Measurements from ENCODE around the gene SLC12A7.
A peak's percentile ranks its signal among the peaks of the same experiment; 100 is the strongest.
"Not testable (repeated sequence)": the region's sequence is repeated elsewhere in the genome, so short reads cannot be mapped to it uniquely, and the experiment has no call there.

The SLC12A7 gene

DNA sequence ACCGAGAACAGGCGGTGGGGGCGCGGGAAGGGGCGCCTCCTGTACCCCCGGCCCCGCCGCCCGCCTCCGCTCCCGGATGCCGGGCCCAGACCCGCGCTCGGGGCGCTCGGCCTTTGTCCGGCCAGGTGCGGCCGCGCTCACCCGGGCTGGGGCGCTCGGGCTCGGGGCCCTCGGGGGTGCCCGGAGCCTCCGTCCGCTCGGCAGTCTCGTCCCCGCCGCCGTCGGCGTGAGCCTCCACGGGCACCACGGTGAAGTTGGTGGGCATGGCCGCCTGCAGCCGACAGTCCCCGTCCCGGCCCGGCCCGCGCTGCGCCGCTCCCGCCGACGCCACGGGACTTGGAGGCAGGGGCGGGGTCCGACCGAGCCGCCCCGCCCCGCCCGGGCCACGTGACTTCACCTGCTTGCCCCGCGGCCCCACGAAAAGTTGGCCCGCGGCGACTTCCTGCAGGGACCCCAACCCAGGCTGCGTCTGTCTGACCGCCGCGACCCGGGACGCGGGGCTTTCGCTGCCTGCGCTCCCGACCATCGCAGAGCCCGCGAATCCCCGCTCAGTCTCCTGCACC lies at the start of gene SLC12A7:
Gene SLC12A7 (minus strand): TSS at position 337 of the 563 bp plus-strand sequence. CDS start 72 bp downstream, at position 265.
- DNase-seq (ENCODE audit: low read depth in 2 of 2) = peak; percentile 26 to 72

DNA sequence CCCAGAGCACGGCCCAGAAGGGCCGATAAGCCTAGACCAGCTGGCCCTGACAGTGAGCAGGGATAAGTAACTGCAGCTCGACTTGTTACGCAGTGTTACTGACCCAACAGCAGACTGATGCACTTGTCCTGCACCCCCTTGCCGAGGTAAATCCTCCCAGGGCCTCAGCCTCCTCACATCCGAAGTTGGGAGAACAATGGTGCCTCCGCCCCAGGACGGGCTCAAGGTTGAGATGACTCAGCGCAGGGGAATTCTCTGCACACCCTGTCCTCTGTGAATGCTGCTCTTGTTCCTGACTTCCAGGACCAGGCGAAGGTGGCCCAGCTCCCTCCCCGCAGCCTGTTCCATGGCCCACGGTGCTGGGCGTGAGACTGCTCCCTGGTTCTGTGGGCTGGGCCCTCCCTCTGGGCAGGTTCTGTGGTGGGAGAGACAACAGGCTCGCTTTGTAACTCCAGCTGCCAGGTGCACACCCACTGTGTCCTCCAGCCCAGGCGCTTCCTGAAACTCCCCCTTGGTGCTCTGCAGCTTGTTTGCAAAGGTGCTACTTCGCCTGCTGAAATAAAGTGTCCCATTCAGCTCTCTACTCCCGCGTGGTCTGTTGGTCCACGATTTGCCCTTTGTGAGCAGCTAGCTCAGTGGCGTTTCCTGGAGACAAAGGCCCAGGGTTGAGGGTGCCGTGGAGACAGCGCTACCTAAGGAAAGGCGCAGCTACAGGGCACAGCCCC lies 49.4 kb upstream of the SLC12A7 start:
- no peak for DNase-seq (ENCODE audit: low read depth in 2 of 2)

DNA sequence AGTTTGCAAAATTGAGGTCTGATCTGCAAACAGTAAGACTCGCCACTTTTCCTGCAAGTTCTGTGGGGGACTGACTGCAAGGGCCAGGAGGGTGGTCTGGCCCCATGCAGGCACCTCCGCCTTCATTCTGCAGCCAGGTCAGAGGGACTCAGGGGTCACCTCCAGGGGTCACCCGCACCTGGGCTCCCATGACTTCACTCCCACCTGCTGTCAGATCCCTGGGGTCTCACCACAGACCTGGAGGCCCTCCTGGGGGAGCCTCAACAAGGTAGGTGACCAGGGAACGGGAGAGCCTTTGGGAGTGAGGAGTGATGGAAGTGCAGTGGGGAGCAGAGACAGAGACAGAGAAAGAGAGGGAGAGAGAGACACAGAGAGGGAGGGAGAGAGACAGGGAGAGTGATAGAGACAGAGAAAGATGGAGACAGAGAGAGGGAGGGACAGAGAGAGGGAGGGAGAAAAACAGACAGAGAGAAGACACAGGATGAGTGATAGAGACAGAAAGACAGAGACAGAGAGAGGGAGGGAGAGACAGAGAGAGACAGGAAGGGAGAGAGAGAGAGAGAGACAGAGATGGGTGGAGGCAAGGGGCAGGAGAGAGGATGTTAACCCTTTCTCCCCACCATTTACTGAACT lies 48.0 kb upstream of the SLC12A7 start:
- no peak for DNase-seq (ENCODE audit: low read depth in 2 of 2)

DNA sequence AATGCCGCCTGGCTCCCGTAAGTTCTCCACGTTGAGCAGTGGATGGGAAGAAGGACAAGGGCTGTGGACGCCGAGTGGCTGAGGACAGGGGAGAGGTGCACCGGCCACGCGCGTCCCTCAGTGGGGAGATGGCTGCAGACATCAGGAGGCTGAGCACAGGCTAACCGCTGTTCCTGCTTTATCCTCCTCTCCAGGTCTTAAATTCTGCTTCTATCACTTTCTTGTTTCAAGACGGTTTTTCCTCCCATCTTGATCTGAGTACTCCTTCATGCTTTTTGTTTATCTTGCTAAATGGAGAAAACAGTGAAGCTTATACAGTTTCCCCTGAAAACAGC lies 47.4 kb upstream of the SLC12A7 start:
- DNase-seq (ENCODE audit: low read depth in 2 of 2) = no peak

DNA sequence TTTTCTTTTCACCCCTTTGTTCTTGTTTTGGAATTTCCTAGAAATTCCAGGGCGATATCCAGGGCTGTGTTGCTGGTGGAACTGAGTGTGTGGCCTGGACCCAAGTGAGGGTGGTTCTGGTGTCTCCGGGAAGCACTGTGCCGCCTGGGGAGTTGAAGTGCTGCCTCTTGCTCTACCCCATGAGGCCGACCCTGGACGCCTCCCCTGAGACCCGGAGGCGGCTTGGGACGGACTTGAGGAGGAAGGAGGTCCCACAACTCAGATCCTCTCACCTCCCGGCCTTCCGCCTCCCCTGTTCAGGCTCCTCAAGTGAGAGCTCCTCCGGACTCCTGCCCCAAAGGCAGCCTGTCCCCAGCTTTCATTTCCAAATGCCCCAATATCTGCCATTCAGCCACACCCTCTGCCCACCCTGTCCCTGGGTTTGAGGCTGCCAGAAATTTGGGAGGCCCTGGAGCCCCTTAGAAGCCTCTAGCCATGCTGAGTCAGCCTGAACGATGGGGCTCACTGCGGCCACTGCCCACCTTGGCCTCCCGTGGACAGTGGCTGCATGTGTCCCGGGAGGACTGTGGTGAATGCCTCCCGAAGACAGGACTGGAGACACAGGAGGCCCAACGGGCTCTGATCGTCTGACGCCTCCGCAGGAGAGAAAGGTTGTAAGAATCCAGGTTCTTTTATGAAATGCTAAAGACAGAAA lies 46.9 kb upstream of the SLC12A7 start:
- DNase-seq (ENCODE audit: low read depth in 2 of 2) = no peak

DNA sequence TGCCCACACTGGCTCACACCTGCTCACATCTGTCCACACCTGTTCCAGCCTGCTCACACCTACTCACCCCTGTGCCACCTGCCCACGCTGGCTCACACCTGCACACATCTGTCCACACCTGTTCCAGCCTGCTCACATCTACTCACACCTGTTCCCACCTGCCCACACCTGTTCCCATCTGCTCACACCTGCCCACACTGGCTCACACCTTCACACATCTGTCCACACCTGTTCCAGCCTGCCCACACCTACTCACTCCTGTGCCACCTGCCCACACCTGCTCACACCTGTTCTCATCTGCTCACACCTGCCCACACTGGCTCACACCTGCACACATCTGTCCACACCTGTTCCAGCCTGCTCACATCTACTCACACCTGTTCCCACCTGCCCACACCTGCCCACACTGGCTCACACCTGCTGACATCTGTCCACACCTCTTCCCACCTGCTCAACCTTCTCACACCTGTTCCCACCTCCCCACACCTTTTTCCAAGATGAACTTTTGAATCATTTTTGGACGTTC lies 45.7 kb upstream of the SLC12A7 start:
- not testable (repeated sequence) for DNase-seq (ENCODE audit: low read depth in 2 of 2)

DNA sequence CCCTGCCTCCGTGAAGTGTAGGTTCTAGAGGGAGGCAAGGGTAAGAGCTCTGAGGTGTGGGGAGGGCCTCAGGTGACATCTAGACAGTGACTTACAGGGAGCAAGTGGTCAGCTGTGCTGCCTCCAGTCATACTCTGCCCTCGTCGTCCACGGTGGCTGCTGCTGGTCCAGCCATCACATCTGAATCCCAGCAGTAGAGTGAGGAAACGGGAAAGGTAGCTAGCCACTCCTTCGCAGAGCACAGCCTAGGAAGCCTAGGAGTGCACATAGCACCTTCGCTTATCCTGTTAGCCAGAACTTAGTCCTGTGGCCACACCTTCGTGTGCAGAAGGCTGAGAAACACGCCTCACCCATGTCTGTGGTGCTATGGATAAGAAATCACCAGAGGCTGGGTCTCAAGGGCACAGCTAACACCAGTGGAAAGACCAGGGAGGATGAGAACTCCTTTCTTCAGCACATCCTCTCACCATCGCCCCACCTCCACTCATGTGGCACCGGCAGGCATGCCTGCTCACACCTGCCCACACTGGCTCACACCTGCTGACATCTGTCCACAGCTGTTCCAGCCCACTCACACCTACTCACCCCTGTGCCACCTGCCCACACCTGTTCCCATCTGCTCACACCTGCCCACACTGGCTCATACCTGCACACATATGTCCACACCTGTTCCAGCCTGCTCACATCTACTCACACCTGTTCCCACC lies 45.0 kb upstream of the SLC12A7 start:
- no peak for DNase-seq (ENCODE audit: low read depth in 2 of 2)

DNA sequence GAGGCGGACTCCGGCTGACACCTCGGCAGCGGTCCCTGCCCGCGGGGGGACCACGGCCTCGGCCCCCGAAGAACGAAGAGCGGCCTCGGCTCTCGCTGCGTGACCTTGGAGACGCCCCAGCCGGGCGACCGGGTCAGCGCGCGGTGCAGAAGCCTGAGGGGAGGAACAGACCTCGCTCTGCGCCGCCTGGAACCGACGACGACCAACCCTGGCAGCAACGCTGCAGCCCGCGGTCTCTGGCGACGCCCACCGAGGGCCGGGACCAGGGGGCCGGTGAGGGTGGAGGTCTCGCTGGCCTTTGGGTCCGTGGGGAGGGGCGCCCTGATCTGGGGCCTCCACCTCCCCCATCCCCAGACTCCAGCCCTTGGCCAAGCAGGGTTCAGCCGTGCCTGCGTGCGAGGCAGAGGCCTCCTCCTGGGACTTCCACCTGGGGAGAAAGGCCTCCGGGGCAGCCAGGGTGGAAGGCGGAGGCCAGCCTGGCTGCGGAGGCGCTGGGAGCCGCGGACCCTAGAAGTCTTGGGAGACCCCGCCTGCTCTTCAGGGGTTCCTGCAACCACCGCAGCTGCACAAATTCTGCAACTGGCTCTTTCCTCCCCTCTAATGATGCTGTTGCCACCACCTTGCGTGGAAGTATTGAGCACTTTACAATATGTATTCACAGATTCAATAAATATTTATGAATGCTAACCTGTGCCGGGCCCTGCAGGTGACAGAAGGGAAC lies 44.3 kb upstream of the SLC12A7 start:
- no peak for DNase-seq (ENCODE audit: low read depth in 2 of 2)

DNA sequence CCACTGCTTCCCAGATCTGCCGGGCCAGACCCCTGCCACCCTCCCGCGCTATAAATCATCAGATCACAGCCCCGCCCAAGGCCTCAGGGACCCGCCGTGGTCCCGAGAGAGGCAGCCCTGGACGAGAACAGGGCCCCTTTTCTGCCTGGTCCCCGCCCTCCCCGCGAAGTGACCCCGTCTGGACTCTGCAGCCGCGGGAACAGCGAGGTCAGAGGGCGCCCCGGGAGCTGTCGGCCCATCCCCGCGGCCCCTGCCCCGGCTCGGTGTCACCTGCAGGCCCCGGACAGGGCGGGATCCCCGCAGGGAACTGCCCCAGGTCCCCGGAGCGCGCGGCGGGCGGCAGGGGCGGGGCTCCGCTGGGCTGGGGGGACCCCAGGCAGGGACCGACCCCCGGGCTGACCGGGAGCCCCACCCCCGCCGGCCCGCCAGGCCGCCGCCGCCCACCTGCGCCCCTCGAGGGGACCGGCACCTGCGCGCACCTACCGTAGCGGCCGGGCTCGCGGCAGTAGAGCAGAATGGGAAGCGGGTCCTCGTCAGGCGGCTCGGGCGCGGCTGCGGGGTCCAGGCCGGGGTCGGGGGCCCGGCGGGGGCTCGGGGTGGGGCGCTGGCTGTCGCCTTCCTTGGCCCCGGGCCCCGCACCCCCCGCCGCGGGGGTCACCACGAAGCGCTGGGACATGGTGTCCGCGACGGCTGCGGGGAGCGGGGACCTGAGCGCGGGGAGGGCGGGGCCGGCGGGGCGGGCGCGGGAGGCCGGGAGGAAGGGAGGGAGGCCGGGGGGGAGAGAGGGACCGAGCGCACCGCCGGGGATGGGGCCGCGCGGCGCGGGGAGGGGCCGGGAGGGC lies 43.5 kb upstream of the SLC12A7 start:
- DNase-seq (ENCODE audit: low read depth in 2 of 2) = no peak

DNA sequence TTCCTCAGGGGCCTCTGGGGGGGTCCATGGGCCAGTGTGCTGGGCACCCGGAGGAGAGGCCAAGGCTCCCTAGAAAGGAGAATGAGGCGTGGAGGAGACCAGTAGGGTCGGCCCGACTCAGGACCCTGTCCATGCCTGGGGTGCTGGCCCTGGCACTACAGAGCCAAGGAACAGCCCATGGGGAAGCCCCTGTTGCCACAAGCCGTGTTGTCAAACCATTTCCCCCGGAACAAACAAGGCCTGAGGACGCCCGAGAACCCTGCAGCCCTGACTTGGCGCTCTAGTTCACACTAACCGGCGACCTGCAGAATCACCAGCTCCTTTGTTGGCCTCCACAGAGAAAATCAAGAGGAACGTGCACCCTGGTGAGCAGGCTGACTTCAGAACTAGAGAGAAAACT lies 41.6 kb upstream of the SLC12A7 start:
- DNase-seq (ENCODE audit: low read depth in 2 of 2) = no peak

DNA sequence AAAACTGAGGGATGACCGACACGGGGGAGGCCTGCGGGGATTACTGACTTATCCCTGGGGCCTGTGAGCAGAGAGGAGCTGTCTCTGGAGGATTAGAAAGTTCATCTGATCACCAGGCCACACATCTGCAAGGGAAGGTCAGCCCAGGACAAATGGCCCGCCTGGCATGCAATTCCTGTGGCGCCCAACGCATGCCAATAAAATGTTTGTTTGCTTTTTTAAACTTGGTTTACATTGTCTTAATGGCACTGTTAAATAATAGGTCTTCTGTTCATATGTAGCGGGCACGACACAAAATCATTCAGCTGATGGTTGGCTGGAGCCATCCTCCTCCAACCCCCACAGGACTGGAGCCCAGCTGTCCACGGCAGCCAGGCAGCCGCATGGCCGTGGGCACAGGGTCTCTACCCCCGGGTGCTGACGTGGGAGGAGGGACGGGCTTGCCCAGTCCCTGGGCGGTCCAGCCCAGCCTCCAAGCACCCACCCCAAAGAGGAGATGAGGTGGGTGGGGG lies 41.0 kb upstream of the SLC12A7 start:
- no peak for DNase-seq (ENCODE audit: low read depth in 2 of 2)

DNA sequence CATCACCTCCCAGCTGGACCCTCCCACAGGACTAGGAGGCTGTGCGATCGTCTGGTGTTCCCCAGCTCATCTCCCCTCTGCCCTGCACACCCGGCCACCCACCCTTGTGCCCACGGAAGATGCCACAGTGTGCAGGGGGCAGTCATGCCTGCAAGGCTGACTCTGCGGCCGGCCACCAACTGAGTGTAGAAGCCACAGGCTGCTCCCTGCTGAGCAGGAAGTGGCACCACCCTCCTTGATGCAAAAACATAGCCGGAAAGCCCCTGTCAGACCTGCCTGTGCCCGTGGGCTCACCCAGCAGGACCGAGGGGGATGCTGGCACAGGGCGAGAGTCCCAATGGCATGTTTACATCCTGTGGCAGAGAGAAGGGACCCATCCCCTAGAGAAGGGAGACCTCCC lies 40.3 kb upstream of the SLC12A7 start:
- no peak for DNase-seq (ENCODE audit: low read depth in 2 of 2)

DNA sequence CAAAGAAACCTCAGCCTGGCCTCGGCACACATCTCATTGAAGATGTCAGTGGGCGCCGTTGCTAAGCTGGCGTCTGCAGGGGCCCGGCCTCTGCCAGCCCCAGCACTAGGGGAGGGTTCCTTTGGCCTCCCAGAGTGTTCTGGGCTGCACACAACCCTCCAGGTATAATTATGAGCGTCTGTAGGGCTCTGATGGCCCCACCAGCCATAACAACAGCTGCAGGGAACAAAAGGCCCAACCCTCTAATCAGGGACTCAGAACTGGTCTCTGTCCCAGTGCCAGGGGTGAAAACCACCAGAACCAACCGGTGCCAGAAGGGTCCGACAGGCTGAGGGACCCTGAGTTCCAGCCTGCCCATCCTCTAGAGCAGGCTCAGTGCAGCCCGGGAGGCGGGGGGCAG lies 39.5 kb upstream of the SLC12A7 start:
- DNase-seq (ENCODE audit: low read depth in 2 of 2) = no peak

DNA sequence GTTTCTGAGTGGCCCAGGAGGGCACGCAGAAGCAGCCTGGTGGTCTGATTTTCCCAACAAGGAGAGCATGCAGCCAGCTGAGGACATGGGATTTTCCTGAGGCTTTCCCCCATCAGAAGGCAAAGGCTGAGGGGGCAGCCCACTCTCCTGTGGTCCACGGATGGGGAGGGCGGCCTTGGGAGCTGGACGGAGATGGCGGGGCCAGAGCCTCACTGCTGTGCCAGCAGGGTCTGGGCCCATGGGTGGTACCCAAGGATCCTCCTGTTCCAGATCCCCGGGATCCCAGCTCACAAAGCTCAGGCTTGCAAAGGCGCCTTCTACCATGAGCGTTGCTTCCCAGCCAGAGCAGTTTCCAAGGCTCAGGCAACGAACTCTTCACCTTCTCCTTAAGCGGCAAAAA lies 39.0 kb upstream of the SLC12A7 start:
- DNase-seq (ENCODE audit: low read depth in 2 of 2) = no peak

DNA sequence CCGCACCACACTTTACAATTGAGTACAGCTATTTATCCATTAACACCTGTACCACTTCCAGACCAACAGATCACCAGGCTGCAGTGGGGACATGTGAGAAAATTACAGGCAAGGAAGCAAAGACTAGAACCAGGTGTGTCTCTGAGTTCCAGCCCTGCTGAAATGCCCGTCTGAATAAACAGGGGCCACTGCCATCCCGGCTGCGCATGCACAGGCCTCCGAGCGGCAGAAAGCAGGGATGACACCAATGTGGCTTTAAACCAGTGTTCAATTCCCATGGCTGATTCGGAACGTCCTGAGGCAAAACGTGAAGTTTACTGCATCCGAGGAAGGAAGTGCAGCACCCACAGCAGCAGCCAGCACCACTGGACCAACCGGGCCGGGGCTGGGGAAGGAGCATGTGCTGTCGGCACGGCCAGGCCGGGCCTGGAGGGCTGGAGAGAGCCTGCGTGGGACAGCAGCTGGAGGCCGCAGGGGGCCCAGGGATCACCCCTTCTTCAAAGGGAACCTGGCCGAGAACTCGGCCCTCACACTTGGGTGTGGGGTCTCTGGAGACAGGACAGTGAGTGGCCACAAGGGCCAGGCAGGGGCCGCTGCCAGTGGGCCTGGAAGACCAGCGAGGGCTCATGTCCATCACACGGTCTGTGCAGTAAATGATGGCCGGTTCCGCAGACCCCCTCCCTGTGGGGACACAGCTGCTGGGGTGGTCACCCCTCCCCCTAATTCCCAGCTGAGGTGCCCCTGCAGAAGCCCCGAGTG lies 33.0 kb upstream of the SLC12A7 start:
- DNase-seq (ENCODE audit: low read depth in 2 of 2) = no peak

DNA sequence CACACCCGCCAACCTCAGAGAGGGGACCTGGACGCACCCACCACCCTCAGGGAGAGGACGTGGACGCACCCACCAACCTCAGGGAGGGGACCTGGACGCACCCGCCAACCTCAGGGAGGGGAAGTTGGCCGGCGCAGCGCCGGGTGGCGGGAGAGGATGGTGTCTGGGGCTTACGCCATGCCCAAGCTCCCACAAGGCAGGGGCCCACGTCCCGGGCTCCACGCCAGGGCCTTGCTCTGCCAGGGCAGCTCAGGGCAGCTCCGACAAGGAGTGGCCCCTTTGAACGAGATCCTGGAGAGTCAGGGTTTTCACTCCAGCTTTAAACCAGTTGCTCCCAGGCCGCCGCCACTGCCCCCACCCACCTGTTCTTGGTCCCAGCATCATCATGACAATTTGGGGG lies 32.2 kb upstream of the SLC12A7 start:
- DNase-seq (ENCODE audit: low read depth in 2 of 2) = no peak

DNA sequence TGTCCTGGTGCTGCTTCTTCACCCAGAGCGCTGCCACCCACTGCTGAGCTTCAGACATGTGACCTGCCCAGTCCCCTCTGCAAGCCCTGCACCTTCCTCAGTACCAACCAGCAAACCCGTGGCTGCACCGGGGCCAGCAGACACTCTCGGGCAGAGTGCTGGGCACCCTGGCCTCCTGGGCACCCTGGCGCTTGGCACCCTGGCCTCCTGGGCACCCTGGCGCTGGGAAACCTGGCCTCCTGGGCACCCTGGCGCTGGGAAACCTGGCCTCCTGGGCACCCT lies 31.7 kb upstream of the SLC12A7 start:
- no peak for DNase-seq (ENCODE audit: low read depth in 2 of 2)

DNA sequence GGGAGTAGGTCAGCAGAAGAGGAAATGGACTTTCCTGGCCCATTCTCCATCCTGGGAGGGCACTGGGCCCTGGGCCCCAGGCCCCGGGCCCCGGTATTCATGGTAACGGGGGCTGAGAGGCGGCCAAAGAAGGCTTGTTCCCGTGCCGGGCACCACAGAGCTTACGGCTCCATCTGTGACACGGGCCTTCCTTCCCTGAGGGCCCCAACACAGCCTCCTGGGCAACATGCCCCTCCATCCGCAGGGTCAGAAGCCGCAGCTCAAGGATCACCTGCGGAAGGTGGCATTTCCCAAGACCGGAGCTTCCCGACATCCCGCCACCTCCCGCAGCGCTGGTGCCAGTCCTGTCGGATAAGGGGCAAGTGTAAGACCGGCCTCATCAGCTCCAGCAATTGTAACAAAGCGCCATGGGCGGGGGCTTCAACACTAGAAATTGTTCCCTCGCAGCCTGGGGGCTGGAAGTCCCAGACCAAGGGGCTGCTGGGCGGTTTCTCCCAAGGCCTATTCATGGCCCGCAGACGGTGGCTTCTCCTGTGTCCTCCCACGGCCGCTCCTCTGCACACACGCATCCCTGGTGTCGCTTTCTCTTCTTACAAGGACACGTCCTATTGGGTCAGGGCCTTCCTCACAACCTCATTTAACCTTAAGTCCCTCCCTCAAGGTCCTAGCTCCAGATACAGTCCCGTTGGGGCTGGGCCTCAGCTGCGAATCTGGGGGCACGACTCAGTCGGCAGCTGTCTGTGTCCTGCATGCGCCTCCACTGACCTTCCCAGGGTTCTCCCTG lies 31.2 kb upstream of the SLC12A7 start:
- no peak for DNase-seq (ENCODE audit: low read depth in 2 of 2)

DNA sequence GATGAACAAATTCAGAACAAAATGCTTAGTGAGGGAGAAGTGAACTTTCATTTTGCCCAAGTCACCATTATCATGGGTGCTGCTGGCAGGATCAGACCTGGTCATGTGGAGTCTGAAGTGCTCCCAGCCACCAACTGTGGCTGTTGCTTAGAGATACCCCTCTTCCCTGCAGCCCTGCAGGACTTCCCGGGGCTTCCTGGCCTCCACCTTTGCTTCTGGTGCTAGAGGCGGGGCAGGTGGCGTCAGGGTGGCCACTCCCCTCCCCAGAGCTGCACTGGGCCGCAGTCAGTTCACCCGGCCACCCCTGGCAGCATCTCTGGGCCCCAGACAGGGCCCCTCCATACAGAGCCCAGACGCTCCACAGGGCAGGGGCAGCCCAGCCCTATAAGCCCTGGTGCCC lies 30.0 kb upstream of the SLC12A7 start:
- no peak for DNase-seq (ENCODE audit: low read depth in 2 of 2)

Data from stimulated activated CD4-positive, alpha-beta T cell treated with anti-CD3 and anti-CD28 coated beads, Interleukin-15, amount 100 ng/mL, for 48 hours (primary cell).